Liver (tissue), 9 donors: ENCODE data around the gene COL11A2. TPM values are rescaled to one million over a fixed set of nuclear protein-coding genes. Genes with fewer than 3 reads are reported as not detected.

Experiments
- DNase-seq: peaks from one replicate; pipeline ENCODE4 v3.0.0-alpha.2; 2017; ENCODE audit warnings: low spot score
- H3K27ac ChIP-seq, 2 donors: one replicate each; pipeline ENCODE4 v1.7.0; 2013; ENCODE audit warnings: inconsistent platforms in 2 of 2, low read length in 2 of 2, control low read depth in 1 of 2, low read depth in 1 of 2, mild to moderate bottlenecking in 1 of 2
- H3K27me3 ChIP-seq, 4 donors: one replicate each; pipeline versions ENCODE4 v1.6.1 to v1.7.0; 2013; ENCODE audit warnings: low read length in 3 of 4, inconsistent platforms in 1 of 4, mild to moderate bottlenecking in 1 of 4, moderate library complexity in 1 of 4; ENCODE audit not compliant: control insufficient read depth in 4 of 4, insufficient read depth in 4 of 4
- H3K36me3 ChIP-seq, 4 donors: one replicate each; pipeline versions ENCODE4 v1.6.1 to v1.7.0; 2013; ENCODE audit warnings: low read length in 3 of 4, mild to moderate bottlenecking in 3 of 4, low read depth in 1 of 4, moderate library complexity in 1 of 4; ENCODE audit not compliant: control insufficient read depth in 4 of 4, insufficient read depth in 3 of 4
- H3K4me1 ChIP-seq, 4 donors: one replicate each; pipeline versions ENCODE4 v1.6.1 to v1.7.0; 2013; ENCODE audit warnings: low read length in 3 of 4, mild to moderate bottlenecking in 3 of 4, moderate library complexity in 1 of 4; ENCODE audit not compliant: control insufficient read depth in 4 of 4, insufficient read depth in 4 of 4
- H3K4me3 ChIP-seq, 3 donors: one replicate each; pipeline versions ENCODE4 v1.6.1 to v1.7.0; 2013; ENCODE audit warnings: low read length in 3 of 3, control low read depth in 1 of 3, low read depth in 1 of 3, mild to moderate bottlenecking in 1 of 3
- H3K9ac ChIP-seq, 2 donors: one replicate each; pipeline ENCODE4 v1.7.0; 2013; ENCODE audit warnings: low read length in 2 of 2, mild to moderate bottlenecking in 2 of 2, moderate library complexity in 2 of 2, control low read depth in 1 of 2, low read depth in 1 of 2
- H3K9me3 ChIP-seq, 4 donors: one replicate each; pipeline versions ENCODE4 v1.6.1 to v1.7.0; 2013; ENCODE audit warnings: low read length in 3 of 4; ENCODE audit not compliant: control insufficient read depth in 4 of 4
- ATF3 ChIP-seq: IDR thresholded peaks from 2 replicates; pipeline ENCODE4 v1.6.1; 2016; ENCODE audit warnings: antibody characterized with exemption
- CTCF ChIP-seq: fragments of 150-350 bp; IDR thresholded peaks from 2 replicates; pipeline ENCODE4 v1.5.1; 2017; ENCODE audit warnings: improper control_type of control experiment, low read depth, low read length; ENCODE audit not compliant: missing input control
- EGR1 ChIP-seq, 2 donors: IDR thresholded peaks; 2 replicates each; pipeline ENCODE4 v1.6.1; 2016 to 2018; ENCODE audit warnings: antibody characterized with exemption in 2 of 2, low read depth in 2 of 2
- FOXA1 ChIP-seq: IDR thresholded peaks from 2 replicates; pipeline ENCODE4 v1.6.1; 2016; ENCODE audit warnings: antibody characterized with exemption
- FOXA2 ChIP-seq: IDR thresholded peaks from 2 replicates; pipeline ENCODE4 v1.6.1; 2016; ENCODE audit warnings: antibody characterized with exemption
- GABPA ChIP-seq, 2 donors: IDR thresholded peaks in 1 of 2; conservative IDR thresholded peaks in 1 of 2; 2 replicates each; pipeline ENCODE4 v1.6.1; 2016; ENCODE audit warnings: antibody characterized with exemption in 2 of 2, mild to moderate bottlenecking in 1 of 2, moderate library complexity in 1 of 2
- HNF4A ChIP-seq, 2 donors: conservative IDR thresholded peaks; 2 replicates each; pipeline ENCODE4 v1.6.1; 2016; ENCODE audit warnings: antibody characterized with exemption in 2 of 2, mild to moderate bottlenecking in 2 of 2
- HNF4G ChIP-seq: IDR thresholded peaks from 2 replicates; pipeline ENCODE4 v1.6.1; 2016; ENCODE audit warnings: antibody characterized with exemption
- JUND ChIP-seq, 2 donors: IDR thresholded peaks; 2 replicates each; pipeline ENCODE4 v1.6.1; 2016; ENCODE audit warnings: antibody characterized with exemption in 2 of 2
- MAX ChIP-seq: IDR thresholded peaks from 2 replicates; pipeline ENCODE4 v1.6.1; 2016; ENCODE audit warnings: antibody characterized with exemption
- NR2F2 ChIP-seq: IDR thresholded peaks from 2 replicates; pipeline ENCODE4 v1.6.1; 2016; ENCODE audit warnings: antibody characterized with exemption
- RAD21 ChIP-seq, 2 donors: IDR thresholded peaks; 2 replicates each; pipeline ENCODE4 v1.6.1; 2016; ENCODE audit warnings: antibody characterized with exemption in 2 of 2, mild to moderate bottlenecking in 2 of 2
- REST ChIP-seq: IDR thresholded peaks from 2 replicates; pipeline ENCODE4 v1.6.1; 2016; ENCODE audit warnings: antibody characterized with exemption, mild to moderate bottlenecking
- RXRA ChIP-seq, 2 donors: IDR thresholded peaks; 2 replicates each; pipeline ENCODE4 v1.6.1; 2017 to 2018; ENCODE audit warnings: antibody characterized with exemption in 2 of 2, mild to moderate bottlenecking in 1 of 2
- SP1 ChIP-seq: IDR thresholded peaks from 2 replicates; pipeline ENCODE4 v1.6.1; 2018; ENCODE audit warnings: antibody characterized with exemption, mild to moderate bottlenecking
- TAF1 ChIP-seq: conservative IDR thresholded peaks from 2 replicates; pipeline ENCODE4 v1.6.1; 2016; ENCODE audit warnings: antibody characterized with exemption, mild to moderate bottlenecking
- YY1 ChIP-seq: IDR thresholded peaks from 2 replicates; pipeline ENCODE4 v1.6.1; 2016; ENCODE audit warnings: antibody characterized with exemption, mild to moderate bottlenecking
- ZBTB33 ChIP-seq: IDR thresholded peaks from 2 replicates; pipeline ENCODE4 v1.6.1; 2016; ENCODE audit warnings: antibody characterized with exemption
- WGBS: extraction: QIAGEN DNeasy Blood & Tissue Kit; methylation state at CpG from one replicate; pipeline ENCODE4 v1.1.7; 2013; 5-methylcytosine and 5-hydroxymethylcytosine counted together
- polyA plus RNA-seq, 2 donors: library from polyadenylated mRNA; stranded (reverse) in 1 of 2; unstranded in 1 of 2; fragments of 200-250 nt in 1 of 2; fragments of >200 nt in 1 of 2; fragmentation: Nextera tagmentation in 1 of 2; extraction: Ambion mirVana in 1 of 2; gene quantifications; one replicate each; pipeline versions ENCODE4 v1.2.1 to v1.2.3, GENCODE V29; 2013 to 2015
- total RNA-seq, 2 donors: library from RNA; depleted of rRNA; stranded (reverse); fragments of >200 nt; gene quantifications; one replicate each; pipeline ENCODE4 v1.2.3, GENCODE V29; 2014
- donor health status: healthy.
- donor health status: healthy.
- donor health status: healthy.
- donor health status: healthy.
- donor health status: healthy.

COL11A2 gene
- total and polyA plus RNA-seq, 4 donors, result 0.15 to 0.59 (median 0.27) TPM

- no peaks in the 10 kb centered on the region for H3K27me3 ChIP-seq
- H3K9me3 ChIP-seq, result no peaks in the 10 kb centered on the region
- DNase-seq, result no peak
- WGBS, result 90% methylated on average over 4 of the region's 4 CpGs
- H3K9ac ChIP-seq, result no peak overlapping the region
- no peak for TF ChIP-seq ZBTB33
- TF ChIP-seq EGR1 (IDR thresholded peaks at IDR 0.05; ENCODE audit: low read depth in 2 of 2), result no peak
- TF ChIP-seq HNF4A (conservative IDR thresholded peaks at IDR 0.05), result no peak
- no peak for TF ChIP-seq FOXA1
- no peak for TF ChIP-seq MAX
- no peak for TF ChIP-seq SP1
- no peak for TF ChIP-seq CTCF
- no peak for TF ChIP-seq RAD21 (IDR thresholded peaks at IDR 0.05)
- TF ChIP-seq ATF3, result no peak
- TF ChIP-seq NR2F2, result no peak
- no peak for TF ChIP-seq FOXA2
- TF ChIP-seq TAF1, result no peak
- TF ChIP-seq RXRA (IDR thresholded peaks at IDR 0.05), result no peak
- no peak for TF ChIP-seq REST
- no peak for TF ChIP-seq GABPA (IDR thresholded peaks at IDR 0.05 in 1 of 2, conservative IDR thresholded peaks at IDR 0.05 in 1 of 2)
- TF ChIP-seq YY1, result no peak
- TF ChIP-seq HNF4G, result no peak
- no peak for TF ChIP-seq JUND (IDR thresholded peaks at IDR 0.05)
- no peak overlapping the region for H3K27ac ChIP-seq
- no peaks in the 10 kb centered on the region for H3K4me1 ChIP-seq
- no peak overlapping the region for H3K4me3 ChIP-seq
- no peaks in the 10 kb centered on the region for H3K36me3 ChIP-seq
Measured at GRCh38 chr6:33185654-33186187, 6.5 kb downstream of the COL11A2 start.
